ENCODE results near the gene ZNF526.
"Not testable (repeated sequence)": the region's sequence is repeated elsewhere in the genome, so short reads cannot be mapped to it uniquely, and the experiment has no call there.

GRCh38 chr19:42266928-42267603 lies 47.0 kb downstream of the ZNF526 start:
- not testable (repeated sequence) for TF ChIP-seq REST (tag by site-specific recombination; IDR thresholded peaks at IDR 0.05); ZBTB17 (tag by site-specific recombination; IDR thresholded peaks at IDR 0.05); PRDM4 (tag by site-specific recombination; IDR thresholded peaks at IDR 0.05); ZNF324 (tag by site-specific recombination; IDR thresholded peaks at IDR 0.05); ZNF704 (tag by site-specific recombination; IDR thresholded peaks at IDR 0.05); ZNF274 (IDR thresholded peaks at IDR 0.05; ENCODE audit: low read length); ZNF274 (tag by site-specific recombination; IDR thresholded peaks at IDR 0.05; ENCODE audit: borderline replicate concordance); CTCF (tag by site-specific recombination; IDR thresholded peaks at IDR 0.05); PATZ1 (tag by site-specific recombination; IDR thresholded peaks at IDR 0.05); PBX3 (CRISPR knock-in tag; IDR thresholded peaks at IDR 0.05); ATF2 (tag by site-specific recombination; IDR thresholded peaks at IDR 0.05; ENCODE audit: low read depth)

Measured in HEK293 (cell line).